Kidney tubule cell (primary cell): ENCODE measurements around the gene ANAPC16.
"Not testable (repeated sequence)": the region's sequence is repeated elsewhere in the genome, so short reads cannot be mapped to it uniquely, and the experiment has no call there.

Source experiments
- DNase-seq: peaks from one replicate; pipeline ENCODE4 v3.0.0-alpha.2; 2018; ENCODE audit warnings: low spot score

ANAPC16 gene

GRCh38 chr10:72263613-72264241, 47.9 kb downstream of the ANAPC16 start:
- peak; percentile 83 for DNase-seq

DNA sequence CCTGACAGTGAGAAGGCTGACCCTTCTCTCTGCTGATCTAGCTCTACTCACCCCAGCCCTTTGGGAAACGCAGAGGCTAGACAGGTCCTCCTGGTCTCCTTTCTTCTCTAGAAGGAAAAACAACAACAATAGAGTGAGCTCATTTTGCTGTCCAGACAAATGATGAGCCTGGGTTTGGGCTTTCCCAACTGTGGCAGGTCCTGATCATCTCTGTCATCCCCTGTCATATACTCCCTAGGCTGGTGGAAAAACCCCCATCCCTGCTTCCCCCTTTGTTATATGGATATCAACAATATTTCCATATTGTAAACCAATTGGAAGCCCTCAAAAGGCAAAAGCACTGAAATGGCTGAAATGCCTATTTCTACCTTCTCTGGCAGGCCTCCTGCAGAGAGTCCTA, 48.7 kb downstream of the ANAPC16 start:
- no peak for DNase-seq

DNA sequence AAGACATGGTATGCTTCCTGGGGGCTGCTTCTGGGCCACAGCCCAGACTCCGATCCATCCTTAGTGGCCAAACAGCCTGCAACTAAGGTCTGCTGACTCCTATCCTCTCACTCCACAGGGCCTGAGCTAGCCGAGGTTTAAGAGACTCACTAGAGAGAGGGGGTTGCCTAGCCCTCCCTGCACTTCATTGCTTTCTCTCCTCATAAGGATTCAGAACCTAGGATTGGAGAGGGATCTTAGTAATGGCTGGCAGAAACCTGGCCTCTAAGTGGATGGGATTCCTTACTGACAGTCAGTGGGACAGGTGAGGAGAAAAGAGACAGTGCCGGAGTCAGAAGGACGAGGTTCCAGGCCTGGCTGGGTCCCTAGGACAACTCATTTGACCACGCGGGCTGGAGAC, 49.7 kb downstream of the ANAPC16 start:
- no peak for DNase-seq

DNA sequence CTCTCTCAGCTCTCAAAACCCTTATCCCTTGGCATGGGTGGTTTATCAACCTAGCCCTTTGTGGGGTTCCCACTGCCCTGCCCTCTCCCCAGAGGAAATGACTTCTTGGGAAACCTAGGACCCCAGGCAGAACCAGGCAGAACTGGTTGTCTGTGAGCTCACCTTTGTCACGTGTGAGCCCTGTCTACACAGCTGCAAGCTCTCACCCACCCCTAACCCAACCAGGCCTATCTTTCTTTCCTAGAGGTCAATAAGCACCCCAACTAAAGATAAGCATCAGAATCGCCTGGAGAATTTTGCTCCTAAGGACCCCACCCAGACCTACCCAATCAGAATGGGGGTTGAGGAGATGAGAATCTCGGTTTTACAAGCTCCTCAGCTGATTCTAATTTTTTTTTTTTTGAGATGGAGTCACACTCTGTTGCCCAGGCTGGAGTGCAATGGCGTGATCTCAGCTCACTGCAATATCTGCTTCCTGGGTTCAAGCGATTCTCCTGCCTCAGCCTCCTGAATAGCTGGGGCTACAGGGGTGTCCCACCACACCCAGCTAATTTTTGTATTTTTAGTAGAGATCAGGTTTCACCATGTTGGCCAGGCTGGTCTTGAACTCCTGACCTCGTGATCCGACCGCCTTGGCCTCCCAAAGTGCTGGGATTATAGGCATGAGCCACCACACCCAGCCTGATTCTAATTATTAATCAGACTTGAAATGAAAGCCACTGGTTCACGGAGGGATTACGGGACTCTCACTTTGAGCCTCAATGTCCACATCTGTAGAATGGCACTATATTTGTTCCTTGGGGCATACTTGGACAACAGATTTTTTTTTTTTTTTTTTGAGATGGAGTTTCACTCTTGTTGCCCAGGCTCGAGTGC, 50.4 kb downstream of the ANAPC16 start:
- no peak for DNase-seq

DNA sequence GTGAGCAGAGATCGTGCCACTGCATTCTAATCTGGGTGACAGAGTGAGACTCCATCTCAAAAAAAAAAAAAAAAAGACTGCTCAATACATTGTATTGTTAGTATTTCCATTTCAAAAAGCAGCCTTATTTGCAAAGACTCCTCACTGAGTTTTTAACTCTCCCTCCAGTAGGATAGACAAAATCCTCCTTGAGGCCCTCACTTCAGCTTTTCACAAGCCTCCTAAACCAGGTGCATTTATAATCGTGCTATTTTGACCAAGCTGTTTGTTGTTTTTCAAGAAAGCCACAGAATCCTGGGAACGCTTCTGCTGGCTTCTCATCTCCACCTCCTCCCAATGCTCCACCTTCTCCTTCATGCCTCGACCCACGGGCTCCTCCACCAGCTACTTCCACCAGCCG, 51.6 kb downstream of the ANAPC16 start:
- no peak for DNase-seq

GRCh38 chr10:72267819-72268399, 52.1 kb downstream of the ANAPC16 start:
- DNase-seq, result no peak

- DNase-seq, result not testable (repeated sequence)
Measured at GRCh38 chr10:72268475-72269200, 52.8 kb downstream of the ANAPC16 start.

GRCh38 chr10:72270607-72271281, 54.9 kb downstream of the ANAPC16 start:
- DNase-seq, result no peak

- DNase-seq, result peak; percentile 91
Measured at GRCh38 chr10:72272689-72273409, 57.0 kb downstream of the ANAPC16 start.

DNA sequence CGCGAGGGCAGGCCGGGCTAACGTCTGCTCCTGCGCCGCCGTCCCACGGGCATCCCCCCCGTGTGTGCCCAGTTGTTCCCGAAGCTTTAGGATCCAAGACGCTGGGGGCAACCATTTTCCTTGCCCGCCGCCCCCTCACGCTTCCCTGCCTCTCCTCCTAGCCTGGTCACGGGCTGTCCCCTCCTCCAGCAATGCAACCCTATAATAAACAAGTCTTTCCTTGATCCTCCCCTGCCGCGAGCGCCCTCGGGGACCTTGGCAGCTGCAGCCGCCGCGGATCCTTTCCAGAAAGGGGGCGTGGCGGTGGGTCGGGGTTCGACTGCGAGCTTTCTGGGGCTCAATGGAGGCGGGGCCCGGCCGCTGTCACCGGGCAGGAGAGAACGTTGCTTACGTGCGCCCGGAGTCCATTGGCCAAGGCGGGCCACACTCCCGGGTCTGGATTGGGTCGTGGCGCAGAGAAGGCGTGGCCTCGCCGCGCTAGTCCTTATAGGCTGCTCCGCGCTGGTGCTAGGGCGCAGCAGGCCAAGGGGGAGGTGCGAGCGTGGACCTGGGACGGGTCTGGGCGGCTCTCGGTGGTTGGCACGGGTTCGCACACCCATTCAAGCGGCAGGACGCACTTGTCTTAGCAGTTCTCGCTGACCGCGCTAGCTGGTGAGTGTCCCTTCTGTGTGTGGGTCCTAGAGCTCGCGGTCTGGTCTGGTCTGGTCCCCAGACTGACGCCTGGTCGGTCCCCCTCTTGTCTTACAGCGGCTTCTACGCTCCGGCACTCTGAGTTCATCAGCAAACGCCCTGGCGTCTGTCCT, 57.8 kb downstream of the ANAPC16 start, which contains the start of gene DDIT4:
TSS of gene DDIT4 (plus strand) at position 515 of the 803 bp plus-strand sequence. CDS start 293 bp downstream, outside the sequence.
- peak; percentile 99 for DNase-seq

DNA sequence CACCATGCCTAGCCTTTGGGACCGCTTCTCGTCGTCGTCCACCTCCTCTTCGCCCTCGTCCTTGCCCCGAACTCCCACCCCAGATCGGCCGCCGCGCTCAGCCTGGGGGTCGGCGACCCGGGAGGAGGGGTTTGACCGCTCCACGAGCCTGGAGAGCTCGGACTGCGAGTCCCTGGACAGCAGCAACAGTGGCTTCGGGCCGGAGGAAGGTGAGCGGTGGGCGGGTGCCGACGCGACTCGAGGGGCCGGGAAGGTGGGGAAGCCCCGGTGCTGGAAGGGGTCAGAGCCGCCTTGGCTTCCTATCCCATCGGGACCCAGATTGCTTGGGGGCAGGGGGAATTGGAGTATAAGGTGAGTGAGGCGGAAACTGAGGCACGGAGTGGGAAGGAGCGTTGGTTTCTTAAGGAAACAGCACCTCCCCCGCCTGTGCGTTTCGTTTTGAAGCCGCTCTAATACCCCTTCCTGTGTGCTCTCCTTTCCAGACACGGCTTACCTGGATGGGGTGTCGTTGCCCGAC, 58.5 kb downstream of the ANAPC16 start:
- no peak for DNase-seq

- peak; percentile 77 for DNase-seq
Measured at GRCh38 chr10:72274730-72275350, 59.0 kb downstream of the ANAPC16 start.

DNA sequence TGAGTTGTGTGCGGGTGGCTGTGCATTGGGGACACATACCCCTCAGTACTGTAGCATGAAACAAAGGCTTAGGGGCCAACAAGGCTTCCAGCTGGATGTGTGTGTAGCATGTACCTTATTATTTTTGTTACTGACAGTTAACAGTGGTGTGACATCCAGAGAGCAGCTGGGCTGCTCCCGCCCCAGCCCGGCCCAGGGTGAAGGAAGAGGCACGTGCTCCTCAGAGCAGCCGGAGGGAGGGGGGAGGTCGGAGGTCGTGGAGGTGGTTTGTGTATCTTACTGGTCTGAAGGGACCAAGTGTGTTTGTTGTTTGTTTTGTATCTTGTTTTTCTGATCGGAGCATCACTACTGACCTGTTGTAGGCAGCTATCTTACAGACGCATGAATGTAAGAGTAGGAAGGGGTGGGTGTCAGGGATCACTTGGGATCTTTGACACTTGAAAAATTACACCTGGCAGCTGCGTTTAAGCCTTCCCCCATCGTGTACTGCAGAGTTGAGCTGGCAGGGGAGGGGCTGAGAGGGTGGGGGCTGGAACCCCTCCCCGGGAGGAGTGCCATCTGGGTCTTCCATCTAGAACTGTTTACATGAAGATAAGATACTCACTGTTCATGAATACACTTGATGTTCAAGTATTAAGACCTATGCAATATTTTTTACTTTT, 59.7 kb downstream of the ANAPC16 start:
- no peak for DNase-seq

- peak; percentile 81 for DNase-seq
Measured at GRCh38 chr10:72276013-72276387, 60.2 kb downstream of the ANAPC16 start.

GRCh38 chr10:72276421-72277339, 60.9 kb downstream of the ANAPC16 start:
- DNase-seq, result peak; percentile 75

- DNase-seq, result no peak
Measured at GRCh38 chr10:72277340-72277995, 61.7 kb downstream of the ANAPC16 start.

DNA sequence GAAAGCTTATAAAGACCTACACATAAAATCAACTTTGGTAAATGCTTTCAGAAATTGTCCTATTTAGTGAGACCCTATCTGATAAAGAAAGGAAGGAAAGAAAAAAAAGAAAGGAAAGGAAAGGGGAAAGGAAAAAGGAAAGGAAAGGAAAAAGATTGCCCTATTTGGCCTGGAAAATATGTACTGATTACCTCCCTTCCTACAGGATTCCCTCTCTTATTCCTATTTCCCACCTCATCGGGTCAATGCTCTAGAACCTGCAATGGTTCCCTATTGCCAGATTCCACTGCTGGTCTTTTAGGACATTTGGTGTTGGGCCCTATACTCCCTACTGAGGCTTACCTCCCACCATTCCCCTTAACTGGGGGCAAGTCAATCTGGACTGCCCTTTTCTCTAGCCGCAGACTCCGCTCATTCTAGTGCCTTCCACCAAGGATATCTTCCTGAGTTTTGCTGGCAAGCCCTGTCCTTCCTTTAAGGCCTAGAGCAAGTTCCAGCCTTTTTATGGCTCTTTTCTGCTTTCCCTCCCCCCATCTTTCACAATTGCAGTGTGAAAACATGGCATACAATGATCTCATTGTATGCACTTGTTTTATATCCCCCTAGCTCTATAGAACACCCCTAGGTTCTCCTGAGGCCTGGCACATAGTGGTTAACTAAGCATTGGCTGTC, 62.3 kb downstream of the ANAPC16 start:
- DNase-seq, result no peak
